GM21423 (cell line): ENCODE data around the gene DMTF1.
A peak's percentile ranks its signal among the peaks of the same experiment; 100 is the strongest.

Experiments
- ATAC-seq: cut with Tn5 transposase; IDR thresholded peaks from one replicate; pipeline ENCODE4 v1.9.1; 2021; ENCODE audit warnings: mild to moderate bottlenecking, moderate library complexity; ENCODE audit not compliant: unreplicated experiment

DMTF1 gene

GRCh38 chr7:87146740-87147386 is 5.4 kb upstream of the DMTF1 start:
- no peak for ATAC-seq

- ATAC-seq = no peak
Measured at GRCh38 chr7:87147500-87147899, 4.8 kb upstream of the DMTF1 start.

GRCh38 chr7:87148332-87148955 is 3.8 kb upstream of the DMTF1 start:
- ATAC-seq = no peak

- no peak for ATAC-seq
Measured at GRCh38 chr7:87151002-87151728, 1.1 kb upstream of the DMTF1 start.

- peak; percentile 30 for ATAC-seq
Measured at GRCh38 chr7:87151729-87152111, 533 bp upstream of the DMTF1 start.

GRCh38 chr7:87152897-87153641 is 816 bp downstream of the DMTF1 start:
- ATAC-seq = peak; percentile 10

GRCh38 chr7:87154166-87154565 is 1.9 kb downstream of the DMTF1 start:
- ATAC-seq = no peak

- ATAC-seq = no peak
Measured at GRCh38 chr7:87154569-87154968, 2.3 kb downstream of the DMTF1 start.

- ATAC-seq = no peak
Measured at GRCh38 chr7:87155788-87156187, 3.5 kb downstream of the DMTF1 start.

GRCh38 chr7:87156709-87157108 is 4.5 kb downstream of the DMTF1 start:
- ATAC-seq = no peak

GRCh38 chr7:87159538-87159937 is 7.3 kb downstream of the DMTF1 start:
- no peak for ATAC-seq

GRCh38 chr7:87164433-87164832 is 12.2 kb downstream of the DMTF1 start:
- ATAC-seq = no peak

- no peak for ATAC-seq
Measured at GRCh38 chr7:87170828-87171227, 18.6 kb downstream of the DMTF1 start.

- ATAC-seq = no peak
Measured at GRCh38 chr7:87171282-87171934, 19.2 kb downstream of the DMTF1 start.

GRCh38 chr7:87173471-87173870 is 21.2 kb downstream of the DMTF1 start:
- no peak for ATAC-seq

GRCh38 chr7:87178320-87178719 is 26.1 kb downstream of the DMTF1 start:
- no peak for ATAC-seq

- no peak for ATAC-seq
Measured at GRCh38 chr7:87179180-87179579, 26.9 kb downstream of the DMTF1 start.

- ATAC-seq = no peak
Measured at GRCh38 chr7:87187120-87187519, 34.9 kb downstream of the DMTF1 start.

- no peak for ATAC-seq
Measured at GRCh38 chr7:87188930-87189329, 36.7 kb downstream of the DMTF1 start.

GRCh38 chr7:87190783-87191182 is 38.5 kb downstream of the DMTF1 start:
- ATAC-seq = no peak
